GM12872 (cell line): ENCODE data around the gene NOL3.

Source experiments
- TF ChIP-seq, protein P1 (sequence below): IDR thresholded peaks from 3 replicates; pipeline ENCODE4 v1.5.1; 2011; ENCODE audit warnings: low read depth, mild to moderate bottlenecking, low read length, moderate library complexity; ENCODE audit not compliant: insufficient read depth

The NOL3 gene

DNA sequence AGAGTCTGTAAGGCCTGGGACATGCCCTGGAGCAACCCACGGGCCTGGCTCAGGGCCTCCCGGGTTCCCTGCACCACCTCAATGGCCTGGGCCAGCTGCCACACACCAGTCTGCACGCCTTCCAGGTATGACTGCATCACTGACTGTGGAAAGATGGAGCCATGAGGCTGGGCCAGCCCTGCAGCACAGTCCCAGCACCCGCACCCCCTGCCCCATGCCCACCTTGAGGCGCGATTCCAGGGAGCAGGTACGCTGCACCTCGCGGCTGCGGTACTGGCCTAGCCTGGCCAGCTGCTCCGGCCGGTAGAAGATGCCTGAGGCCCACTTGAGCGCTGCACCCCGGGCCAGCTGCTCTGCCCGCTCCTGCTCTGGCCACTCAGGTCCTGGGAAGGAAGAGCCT, 18.5 kb downstream of the NOL3 start:
- TF ChIP-seq, protein P1, sequence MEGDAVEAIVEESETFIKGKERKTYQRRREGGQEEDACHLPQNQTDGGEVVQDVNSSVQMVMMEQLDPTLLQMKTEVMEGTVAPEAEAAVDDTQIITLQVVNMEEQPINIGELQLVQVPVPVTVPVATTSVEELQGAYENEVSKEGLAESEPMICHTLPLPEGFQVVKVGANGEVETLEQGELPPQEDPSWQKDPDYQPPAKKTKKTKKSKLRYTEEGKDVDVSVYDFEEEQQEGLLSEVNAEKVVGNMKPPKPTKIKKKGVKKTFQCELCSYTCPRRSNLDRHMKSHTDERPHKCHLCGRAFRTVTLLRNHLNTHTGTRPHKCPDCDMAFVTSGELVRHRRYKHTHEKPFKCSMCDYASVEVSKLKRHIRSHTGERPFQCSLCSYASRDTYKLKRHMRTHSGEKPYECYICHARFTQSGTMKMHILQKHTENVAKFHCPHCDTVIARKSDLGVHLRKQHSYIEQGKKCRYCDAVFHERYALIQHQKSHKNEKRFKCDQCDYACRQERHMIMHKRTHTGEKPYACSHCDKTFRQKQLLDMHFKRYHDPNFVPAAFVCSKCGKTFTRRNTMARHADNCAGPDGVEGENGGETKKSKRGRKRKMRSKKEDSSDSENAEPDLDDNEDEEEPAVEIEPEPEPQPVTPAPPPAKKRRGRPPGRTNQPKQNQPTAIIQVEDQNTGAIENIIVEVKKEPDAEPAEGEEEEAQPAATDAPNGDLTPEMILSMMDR = no peak

DNA sequence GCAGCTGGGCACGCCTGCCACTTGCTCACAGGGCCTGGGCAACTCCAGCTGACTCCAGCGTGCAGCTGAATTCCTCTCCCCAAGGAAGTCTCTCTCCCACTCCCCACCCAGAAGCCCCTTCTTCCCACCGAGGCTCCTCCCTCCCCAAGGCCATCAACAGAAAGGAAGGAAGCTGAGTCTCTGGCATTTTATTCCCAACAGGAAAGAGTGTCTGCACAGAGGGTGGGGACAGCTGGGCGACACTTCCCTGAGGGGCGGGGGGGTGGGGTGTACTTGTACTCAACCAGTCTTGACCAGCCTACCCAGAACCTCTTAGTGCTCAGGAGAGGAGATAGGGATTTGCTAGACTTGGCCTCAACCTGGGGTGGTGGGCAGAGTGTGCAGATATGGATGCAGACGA, 19.7 kb downstream of the NOL3 start, which contains the start of gene EXOC3L1:
Gene EXOC3L1 (minus strand): TSS at position 96 of the 400 bp plus-strand sequence. CDS start 460 bp downstream, outside the sequence.
- TF ChIP-seq, protein P1 = no peak

DNA sequence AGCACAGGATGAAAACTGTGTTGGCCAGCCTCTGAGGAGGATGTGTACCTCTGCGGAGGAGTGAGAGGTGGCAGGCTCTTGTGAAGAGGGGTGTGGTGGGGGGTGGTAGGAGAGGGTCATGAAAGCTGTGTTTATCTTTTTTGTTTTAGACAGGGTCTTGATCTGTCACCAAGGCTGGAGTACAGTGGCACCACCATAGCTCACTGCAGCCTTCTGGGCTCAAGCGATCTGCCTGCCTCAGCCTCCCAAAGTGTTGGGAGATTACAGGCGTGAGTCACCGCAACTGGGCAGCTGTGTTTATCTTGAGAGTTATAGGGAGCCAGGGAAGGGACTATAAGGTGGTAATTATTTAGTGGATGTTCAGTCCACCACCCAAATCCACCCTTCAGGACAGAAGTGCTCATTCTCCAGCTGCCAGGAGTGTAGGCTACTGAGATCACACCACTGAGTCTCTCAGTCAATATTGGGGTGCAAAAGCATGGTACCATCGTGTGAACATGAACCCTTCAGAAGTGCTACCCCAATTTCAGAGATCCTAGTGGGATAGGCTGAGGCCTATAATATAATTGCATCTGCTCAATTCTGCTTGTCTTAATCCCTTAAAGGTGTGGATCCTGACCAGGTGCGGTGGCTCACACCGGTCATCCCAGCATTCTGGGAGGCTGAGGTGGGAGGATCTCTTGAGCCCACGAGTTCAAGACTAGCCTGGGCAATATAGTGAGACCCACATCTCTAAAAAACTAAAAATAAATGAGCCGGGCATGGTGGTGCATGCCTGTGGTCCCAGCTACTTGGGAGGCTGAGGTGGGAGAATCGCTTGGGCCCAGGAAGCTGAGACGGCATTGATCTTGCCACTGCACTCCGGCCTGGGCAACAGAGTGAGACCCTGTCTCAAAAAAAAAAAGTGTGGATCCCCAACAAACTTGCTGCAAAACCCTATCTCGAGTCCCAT, 20.4 kb downstream of the NOL3 start:
- TF ChIP-seq, protein P1 = no peak

DNA sequence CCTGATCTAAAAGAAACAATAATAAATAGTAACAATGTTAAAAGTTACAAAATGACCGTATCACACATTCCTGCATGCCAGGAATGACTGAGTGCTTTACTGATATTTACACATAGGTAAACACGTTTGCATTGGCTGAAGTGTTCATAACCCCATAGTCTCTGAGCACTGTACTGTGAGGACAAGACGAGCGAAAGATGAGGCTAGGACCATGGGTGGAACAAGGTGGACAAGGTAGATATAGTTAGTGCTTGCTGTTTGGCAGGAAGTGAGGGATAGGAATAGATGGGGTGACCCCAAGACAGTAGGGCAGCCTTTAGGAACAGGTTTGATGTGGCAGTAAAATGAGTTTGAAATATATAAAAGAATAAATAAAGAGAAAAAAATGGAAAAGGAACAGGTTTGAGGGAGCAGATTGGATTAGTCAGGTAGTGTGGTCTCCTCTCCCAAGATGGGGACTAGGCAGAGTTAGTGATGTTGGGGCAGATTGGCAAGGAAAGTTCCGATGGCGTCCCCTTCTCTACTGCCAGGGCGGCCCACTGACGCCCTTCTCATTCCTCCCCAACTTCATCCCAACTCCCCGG, 21.2 kb downstream of the NOL3 start:
- TF ChIP-seq, protein P1 = no peak

DNA sequence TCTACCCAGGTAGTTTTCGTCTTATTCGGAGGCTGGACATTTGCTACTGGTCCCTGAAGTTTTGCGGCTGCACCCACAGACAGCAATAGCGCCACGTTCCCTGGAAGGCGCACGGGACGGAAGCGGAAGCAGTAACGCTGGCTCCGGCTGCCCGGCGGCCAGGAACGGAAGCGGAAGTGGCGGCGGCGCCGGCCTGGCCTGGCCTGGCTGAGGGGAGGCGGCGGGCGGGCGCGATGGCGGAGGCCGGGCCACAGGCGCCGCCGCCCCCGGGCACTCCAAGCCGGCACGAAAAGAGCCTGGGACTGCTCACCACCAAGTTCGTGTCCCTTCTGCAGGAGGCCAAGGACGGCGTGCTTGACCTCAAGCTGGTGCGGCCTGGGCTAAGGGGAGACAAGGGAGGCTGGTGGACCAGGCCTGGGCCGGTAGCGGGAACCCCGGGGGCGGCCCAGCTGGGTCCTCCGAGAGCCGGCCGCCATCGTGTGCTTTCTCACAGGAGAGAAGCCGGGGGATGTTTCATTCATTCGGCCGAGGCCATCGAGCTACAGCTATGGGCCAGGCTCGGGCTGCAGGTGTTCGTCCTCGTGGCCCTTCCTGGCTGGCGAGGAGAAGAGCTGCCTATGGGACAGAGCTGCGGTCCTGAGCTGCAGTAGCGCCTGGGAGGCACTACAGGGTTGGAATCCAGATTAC, 21.8 kb downstream of the NOL3 start, which contains the start of gene E2F4:
Gene E2F4 (plus strand): TSS at position 161 of the 687 bp plus-strand sequence. CDS start 73 bp downstream, at position 234.
- TF ChIP-seq, protein P1 = no peak

DNA sequence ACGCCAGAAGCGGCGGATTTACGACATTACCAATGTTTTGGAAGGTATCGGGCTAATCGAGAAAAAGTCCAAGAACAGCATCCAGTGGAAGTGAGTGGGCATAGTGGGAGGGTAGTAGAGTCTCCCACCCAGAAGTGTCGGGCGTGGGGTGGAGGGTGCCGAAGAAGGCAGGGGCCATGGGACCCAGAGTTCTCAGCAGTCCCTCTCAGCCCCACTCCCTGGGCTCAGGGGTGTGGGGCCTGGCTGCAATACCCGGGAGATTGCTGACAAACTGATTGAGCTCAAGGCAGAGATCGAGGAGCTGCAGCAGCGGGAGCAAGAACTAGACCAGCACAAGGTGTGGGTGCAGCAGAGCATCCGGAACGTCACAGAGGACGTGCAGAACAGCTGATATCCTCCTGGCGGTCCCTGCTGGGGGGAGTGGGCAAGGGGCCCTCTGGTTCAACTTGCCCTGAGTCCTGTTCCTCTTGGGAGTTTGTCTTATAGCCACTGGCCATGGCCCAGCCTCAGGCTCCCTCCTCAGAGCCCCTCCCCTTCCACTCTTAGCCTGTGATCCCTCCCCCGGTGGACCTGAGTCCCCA, 22.5 kb downstream of the NOL3 start:
- TF ChIP-seq, protein P1 = no peak

DNA sequence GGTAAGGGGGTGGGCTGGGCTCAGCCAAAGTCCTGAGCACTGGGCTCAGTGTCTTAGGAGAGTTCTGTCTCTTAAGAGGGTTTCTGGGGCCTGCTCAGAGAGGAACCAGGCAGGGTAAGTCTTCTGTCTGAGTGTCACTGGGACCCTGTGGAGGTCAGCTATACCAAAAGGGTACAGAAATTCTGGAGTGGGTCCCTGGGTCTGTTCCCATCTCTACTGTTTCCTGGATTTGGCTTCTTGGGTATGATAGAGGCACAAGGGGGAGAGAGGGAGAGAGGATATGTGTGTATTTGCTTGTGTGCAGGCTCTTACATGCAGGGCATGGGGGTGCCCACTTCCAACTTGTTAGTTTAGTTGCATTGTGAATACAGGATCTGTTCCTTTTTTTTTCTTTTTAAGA, 23.2 kb downstream of the NOL3 start:
- TF ChIP-seq, protein P1 = no peak
